Glomerular visceral epithelial cell (primary cell): ENCODE measurements around the gene FSD1.
A peak's percentile ranks its signal among the peaks of the same experiment; 100 is the strongest.

Experiments
- DNase-seq: peaks from one replicate; pipeline ENCODE4 v3.0.0-alpha.2; 2016; ENCODE audit errors: extremely low spot score

FSD1 gene

DNA sequence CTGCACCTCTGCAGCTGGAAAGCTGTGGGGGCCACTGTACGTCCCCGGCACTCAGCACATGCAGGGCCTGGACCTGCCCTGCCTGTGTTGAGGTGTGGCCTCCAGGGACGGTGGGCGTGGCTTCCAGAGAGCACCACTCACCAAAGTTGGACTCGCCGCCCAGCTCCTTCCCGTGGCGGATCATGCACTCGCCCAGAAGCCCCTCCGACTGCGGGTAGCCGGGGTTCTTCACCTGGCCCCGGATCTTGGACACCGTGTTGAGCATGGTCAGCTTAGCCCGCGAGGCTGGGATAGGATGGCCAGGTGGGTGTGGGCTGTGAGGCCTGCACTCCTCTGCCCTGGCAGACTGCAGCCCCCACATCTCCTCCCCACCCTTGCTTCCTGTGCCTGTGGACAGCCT, 60.9 kb downstream of the FSD1 start:
- DNase-seq, result no peak

GRCh38 chr19:4365791-4366665, 61.6 kb downstream of the FSD1 start:
- DNase-seq, result no peak

GRCh38 chr19:4366666-4367335, 62.4 kb downstream of the FSD1 start:
- DNase-seq, result no peak

GRCh38 chr19:4367336-4367723, 62.9 kb downstream of the FSD1 start:
- no peak for DNase-seq

DNA sequence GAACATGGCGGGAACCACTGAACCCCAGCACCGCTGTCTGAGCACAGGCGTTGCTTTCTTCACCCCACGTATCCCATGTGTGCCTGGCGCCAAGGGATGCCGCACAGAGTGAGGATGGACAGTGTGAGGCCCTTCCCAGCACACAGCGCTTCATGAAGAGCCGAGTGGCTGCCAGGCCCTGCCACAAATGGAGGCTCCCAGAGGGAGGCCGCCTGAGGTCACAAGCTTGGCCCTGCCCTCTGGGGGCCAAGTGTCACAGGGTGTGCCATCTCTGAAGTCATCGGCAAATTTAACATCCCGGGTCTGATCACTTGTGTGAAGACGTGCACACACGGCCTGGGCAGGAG, 63.4 kb downstream of the FSD1 start:
- DNase-seq, result no peak

DNA sequence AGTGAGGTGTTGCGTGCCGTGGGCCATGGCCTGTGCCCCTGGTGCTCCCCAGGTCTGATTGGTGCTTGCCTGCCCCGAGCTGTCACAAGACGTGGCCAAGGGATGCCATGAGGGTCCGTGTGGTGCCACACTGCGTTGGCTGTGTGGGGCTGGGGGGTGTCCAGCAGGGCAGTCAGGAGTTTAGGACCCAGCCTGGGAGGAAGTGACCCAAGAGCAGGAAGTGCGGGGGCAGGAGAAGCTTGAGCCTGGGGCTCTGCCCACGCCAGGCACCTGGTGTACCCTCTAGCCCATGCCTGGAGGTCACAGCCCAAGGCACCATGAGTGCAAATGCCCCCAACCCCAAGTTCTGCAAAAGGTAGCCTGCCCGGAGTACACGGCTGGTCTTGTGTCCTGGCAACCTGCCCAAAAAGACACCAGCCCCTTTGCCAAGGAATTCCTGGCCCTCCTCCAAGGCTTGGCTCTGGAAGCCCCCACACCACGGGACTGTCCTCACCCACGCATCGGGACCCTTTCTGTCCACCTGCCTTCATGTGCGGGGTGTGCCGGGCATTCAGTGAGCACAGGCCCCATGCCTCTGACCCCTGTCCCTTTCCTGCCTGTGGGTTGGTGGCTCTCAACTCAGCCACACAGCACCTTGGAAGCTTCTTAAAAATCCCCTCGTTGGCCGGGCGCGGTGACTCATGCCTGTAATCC, 63.9 kb downstream of the FSD1 start:
- peak; percentile 38 for DNase-seq

DNA sequence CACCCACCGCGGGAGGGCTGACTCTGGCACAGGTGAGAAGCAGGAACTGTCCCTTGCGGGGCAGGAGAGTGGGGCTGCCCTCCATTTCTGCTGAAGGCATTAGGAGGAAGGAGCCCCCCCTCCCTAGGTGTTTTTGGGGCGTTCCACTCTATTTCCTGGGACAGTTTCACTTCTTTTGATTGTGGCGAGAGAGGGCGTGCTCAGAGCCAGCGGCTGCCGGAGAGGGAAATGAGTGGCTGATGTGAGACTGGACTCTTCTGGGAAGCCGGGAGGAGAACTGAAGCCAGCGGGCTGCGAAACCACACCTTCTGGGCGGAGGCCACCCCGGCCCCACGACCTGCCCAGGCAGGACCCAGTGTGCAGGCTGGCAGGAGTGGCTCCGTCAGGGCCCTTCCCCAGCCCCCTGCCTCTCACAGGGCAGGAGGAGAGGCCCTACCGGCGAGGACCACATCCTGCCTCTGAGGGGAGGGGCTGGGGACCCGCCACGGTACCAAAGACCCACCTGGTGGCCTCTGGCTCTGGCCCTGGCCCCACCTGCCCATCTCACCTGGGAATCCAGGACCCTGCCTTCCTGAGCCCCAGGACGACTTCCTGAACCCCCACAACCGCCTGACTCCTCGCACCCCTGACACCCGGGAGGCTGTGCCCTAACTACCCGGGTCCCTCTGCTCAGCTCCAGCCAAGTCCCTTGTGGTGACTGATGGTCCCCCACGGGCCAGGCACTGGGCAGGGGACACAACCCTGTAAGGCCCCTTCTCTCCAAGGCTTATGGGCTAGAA, 64.9 kb downstream of the FSD1 start:
- peak; percentile 88 for DNase-seq

GRCh38 chr19:4369888-4370260, 65.5 kb downstream of the FSD1 start:
- peak; percentile 60 for DNase-seq

DNA sequence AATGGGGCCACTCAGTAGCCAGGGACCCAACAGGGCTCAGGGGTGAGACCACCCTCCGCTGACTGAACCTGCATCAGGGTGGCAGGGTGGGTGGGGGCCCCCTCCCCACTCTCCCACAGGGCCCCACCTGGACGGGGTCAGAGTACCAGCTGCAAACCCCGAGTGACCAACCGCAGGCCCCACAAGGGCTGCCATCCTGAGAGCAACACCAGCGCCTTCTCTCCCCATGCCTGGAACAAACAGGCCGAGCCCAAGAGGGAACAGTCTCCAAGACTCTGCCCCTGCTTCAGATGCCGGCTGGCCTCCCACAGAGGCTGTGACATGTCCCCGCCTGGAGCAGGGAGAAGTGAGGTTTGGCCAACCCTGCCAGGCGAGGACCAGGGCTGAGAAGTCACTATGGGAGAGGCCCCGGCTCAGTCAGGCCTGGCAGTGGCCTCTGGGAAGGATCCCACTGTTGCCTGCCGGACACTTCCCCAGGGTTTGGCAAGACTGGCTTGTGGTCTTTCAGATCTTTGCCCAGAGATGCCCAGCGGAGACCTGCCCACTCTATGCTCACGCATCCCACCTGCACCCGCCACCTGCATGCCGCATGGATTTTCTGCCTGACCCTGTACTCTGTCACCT, 66.1 kb downstream of the FSD1 start:
- DNase-seq, result no peak

DNA sequence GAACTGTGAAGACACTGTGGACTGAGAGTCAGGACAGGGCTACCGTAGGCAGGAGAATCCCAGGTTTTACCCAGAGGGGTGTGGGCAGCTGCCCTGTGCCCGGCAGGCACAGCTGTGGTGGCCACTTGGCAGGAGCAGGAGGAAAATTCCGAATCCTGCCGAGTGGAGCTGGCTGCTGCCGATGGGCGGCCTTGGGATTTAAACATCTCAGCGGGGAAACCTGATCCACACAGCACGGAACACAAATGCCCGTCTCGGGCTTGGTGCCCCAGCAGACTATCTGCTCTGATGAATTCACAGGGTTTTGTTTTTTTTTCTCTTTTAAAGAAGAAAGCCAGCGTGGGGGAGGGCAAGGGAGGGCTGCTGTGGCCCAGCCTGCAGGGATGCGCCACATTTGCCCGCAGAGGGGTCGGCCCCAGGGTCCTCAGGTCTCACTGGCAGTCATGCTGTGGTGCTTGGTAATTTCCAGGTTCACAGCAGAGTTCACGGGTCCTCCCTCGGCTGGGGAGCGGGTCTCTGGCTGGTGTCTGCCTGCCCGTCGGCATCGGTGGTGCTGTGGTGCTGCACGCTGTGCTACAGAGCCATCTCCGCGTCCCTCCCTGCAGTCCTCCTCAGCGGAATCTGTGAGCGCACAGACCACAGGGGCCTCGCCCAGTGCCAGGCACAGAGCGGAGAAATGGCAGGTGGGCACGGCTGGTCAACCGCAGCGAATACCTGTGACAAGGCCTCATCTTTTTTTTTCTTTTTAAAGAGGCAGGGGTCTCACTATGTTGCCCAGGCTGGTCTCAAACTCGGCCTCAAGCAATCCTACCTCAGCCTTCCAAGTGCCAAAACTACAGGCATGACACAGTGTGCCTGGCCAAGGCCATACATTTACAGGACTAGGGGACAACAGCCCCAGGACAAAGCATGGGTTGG, 67.1 kb downstream of the FSD1 start:
- no peak for DNase-seq

- DNase-seq, result no peak
These were observed 68.0 kb downstream of the FSD1 start for GRCh38 chr19:4372165-4373012.

DNA sequence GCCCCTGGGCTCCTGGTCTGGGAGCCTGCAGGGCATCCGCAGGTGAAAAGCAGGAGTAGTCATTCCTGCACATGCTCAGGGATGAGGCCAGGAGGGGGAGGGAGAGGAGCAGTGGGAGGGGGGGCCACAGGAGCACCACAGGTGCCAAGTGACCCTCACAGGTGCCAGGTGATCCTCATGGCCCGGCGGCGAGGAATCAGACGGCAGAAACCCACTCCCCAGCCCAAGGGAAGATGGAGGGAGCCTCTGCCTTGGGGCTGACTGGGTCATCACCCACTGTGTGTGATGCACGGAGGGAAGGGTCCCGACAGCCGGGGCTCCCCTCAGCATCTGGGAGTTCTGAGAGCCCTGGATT, 68.6 kb downstream of the FSD1 start:
- DNase-seq, result no peak
